ENCODE results near the gene CHMP5.
"Not testable (repeated sequence)": the region's sequence is repeated elsewhere in the genome, so short reads cannot be mapped to it uniquely, and the experiment has no call there.

Gene CHMP5

DNA sequence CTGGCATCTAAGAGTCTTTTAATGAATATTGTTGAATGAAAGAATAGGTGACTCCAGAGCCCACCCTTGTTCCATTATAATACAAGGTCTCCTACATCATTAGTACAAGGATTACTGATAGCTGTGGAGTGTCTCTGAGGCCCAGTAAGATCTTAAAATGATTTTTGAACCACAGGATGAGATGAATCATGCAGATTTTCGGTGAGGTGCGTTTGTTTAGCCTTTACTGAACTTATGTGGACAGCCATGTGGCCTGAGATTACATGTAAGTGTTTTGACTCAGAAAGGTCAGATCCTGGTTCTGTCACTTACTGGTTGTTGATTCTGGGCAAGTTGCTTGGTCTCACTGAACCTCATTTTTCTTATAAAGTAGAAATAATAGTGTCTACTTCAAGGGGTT, 47.1 kb downstream of the CHMP5 start:
- in situ Hi-C loops (cut with HindIII; ENCODE audit: low pct_ligation_motif_present, low sequenced_read_pairs): no loop called here
- TF ChIP-seq, protein P1, sequence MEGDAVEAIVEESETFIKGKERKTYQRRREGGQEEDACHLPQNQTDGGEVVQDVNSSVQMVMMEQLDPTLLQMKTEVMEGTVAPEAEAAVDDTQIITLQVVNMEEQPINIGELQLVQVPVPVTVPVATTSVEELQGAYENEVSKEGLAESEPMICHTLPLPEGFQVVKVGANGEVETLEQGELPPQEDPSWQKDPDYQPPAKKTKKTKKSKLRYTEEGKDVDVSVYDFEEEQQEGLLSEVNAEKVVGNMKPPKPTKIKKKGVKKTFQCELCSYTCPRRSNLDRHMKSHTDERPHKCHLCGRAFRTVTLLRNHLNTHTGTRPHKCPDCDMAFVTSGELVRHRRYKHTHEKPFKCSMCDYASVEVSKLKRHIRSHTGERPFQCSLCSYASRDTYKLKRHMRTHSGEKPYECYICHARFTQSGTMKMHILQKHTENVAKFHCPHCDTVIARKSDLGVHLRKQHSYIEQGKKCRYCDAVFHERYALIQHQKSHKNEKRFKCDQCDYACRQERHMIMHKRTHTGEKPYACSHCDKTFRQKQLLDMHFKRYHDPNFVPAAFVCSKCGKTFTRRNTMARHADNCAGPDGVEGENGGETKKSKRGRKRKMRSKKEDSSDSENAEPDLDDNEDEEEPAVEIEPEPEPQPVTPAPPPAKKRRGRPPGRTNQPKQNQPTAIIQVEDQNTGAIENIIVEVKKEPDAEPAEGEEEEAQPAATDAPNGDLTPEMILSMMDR (IDR thresholded peaks at IDR 0.05; ENCODE audit: low read depth, low read length, missing control alignments): no peak
- Histone ChIP-seq H3K4me3 (ENCODE audit: low read depth, low read length) (no peak overlapping the region), H3K27me3 (replicated peaks) (no peaks in the 10 kb centered on the region), H3K36me3 (replicated peaks) (peaks cover 70% of the 10 kb centered on the region), H3K27ac (no peak overlapping the region)
- peak; percentile 15 for DNase-seq

DNA sequence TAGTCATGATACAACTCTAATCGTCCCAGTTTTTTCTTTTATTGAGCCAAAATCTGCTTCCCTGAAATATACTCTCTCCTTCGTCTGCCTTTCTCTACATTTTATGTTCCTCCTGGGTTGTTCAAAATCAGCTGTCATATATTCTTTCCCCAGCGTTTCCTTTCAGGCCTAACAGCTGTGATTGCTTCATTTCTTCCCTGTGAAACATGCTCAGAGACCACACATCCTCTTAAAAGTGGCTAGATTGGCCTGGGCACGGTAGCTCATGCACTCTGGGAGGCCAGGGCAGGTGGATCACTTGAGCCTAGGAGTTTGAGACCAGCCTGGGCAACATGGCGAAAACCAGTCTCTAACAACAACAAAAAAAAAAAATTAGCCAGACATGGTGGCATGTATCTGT, 50.5 kb downstream of the CHMP5 start:
- TF ChIP-seq, protein P1 (IDR thresholded peaks at IDR 0.05; ENCODE audit: low read depth, low read length, missing control alignments): no peak
- in situ Hi-C loops (cut with HindIII; ENCODE audit: low pct_ligation_motif_present, low sequenced_read_pairs): no loop called here
- Histone ChIP-seq H3K4me3 (ENCODE audit: low read depth, low read length) (no peak overlapping the region), H3K27me3 (replicated peaks) (no peaks in the 10 kb centered on the region), H3K27ac (no peak overlapping the region), H3K36me3 (replicated peaks) (peaks cover 68% of the 10 kb centered on the region)
- DNase-seq: no peak

DNA sequence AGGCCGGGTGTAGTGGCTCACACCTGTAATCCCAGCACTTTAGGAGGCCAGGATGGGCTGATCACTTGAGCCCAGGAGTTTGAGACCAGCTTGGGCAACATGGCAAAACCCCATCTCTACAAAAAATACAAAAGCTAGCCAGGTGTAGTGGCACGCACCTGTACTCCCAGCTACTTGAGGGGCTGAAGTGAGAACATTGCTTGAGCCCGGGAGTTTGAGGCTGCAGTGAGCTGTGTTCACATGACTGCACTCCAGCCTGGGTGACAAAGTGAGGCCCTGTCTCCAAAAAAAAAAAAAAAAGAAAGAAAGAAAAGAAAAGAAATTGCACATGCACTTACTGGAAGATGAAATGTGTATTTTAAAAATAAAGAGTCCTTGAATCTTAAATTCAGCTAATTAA, 52.3 kb downstream of the CHMP5 start:
- H3K36me3 ChIP-seq (replicated peaks): peaks cover 57% of the 10 kb centered on the region
- H3K4me3 ChIP-seq (ENCODE audit: low read depth, low read length); H3K27me3 ChIP-seq (replicated peaks); in situ Hi-C loops (cut with HindIII; ENCODE audit: low pct_ligation_motif_present, low sequenced_read_pairs); DNase-seq; H3K27ac ChIP-seq: not testable (repeated sequence)

DNA sequence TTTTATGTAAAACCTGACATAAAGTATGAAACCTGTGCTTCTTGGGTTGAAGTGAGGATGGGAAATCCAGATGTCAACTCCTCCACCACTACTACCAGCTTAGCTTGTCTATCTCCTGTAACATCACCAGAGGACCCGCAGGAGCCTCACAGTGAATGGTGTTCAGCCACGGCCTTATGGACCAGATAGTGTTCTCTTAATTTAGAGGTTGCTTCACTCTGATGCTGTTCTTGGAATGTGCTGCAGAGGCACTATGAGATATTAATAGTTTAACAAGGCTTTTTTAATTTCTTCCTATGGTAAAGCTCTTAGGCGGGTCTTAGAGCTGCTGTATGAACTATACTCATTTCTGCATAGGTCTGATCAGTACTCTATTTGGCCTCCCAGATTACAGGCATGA, 53.4 kb downstream of the CHMP5 start:
- DNase-seq: no peak
- in situ Hi-C loops (cut with HindIII; ENCODE audit: low pct_ligation_motif_present, low sequenced_read_pairs): no loop called here
- no peaks in the 10 kb centered on the region for H3K27me3 ChIP-seq (replicated peaks)
- TF ChIP-seq, protein P1 (IDR thresholded peaks at IDR 0.05; ENCODE audit: low read depth, low read length, missing control alignments): no peak
- H3K27ac ChIP-seq: no peak overlapping the region
- peaks cover 57% of the 10 kb centered on the region for H3K36me3 ChIP-seq (replicated peaks)
- H3K4me3 ChIP-seq (ENCODE audit: low read depth, low read length): no peak overlapping the region

DNA sequence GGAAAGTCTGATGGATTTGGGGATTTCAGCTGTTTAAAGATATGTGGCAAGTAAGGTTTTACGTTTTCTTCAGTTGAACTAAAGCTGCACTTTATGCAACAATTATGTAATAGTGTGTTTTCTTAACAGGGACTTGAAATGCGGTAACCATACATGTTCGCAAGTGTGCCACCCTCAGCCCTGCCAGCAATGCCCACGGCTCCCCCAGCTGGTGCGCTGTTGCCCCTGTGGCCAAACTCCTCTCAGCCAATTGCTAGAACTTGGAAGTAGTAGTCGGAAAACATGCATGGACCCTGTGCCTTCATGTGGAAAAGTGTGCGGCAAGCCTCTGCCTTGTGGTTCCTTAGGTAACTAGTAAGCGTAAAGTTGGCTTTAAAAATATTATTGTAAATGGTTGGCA, 53.9 kb downstream of the CHMP5 start:
- TF ChIP-seq, protein P1 (IDR thresholded peaks at IDR 0.05; ENCODE audit: low read depth, low read length, missing control alignments): no peak
- Histone ChIP-seq H3K4me3 (ENCODE audit: low read depth, low read length) (no peak overlapping the region), H3K27me3 (replicated peaks) (no peaks in the 10 kb centered on the region), H3K27ac (no peak overlapping the region), H3K36me3 (replicated peaks) (peaks cover 53% of the 10 kb centered on the region)
- DNase-seq: no peak
- in situ Hi-C loops (cut with HindIII; ENCODE audit: low pct_ligation_motif_present, low sequenced_read_pairs): no loop called here

DNA sequence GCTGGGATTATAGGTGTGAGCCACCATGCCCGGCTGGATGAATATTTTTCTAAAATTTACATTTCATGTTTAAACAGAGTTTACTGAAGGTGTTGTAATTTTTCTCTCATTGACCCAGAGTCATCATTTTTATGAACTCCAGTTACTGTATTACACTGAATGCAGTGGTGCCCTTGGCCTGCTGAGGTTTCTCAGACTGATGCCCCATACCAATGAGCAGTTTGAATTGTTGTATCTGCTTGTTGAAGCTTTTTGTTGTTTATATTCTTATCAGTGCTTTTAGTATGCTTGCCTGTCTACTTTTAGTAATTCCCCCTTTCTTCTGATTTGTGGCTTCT, 55.4 kb downstream of the CHMP5 start:
- Histone ChIP-seq H3K4me3 (ENCODE audit: low read depth, low read length) (no peak overlapping the region), H3K36me3 (replicated peaks) (peaks cover 45% of the 10 kb centered on the region), H3K27me3 (replicated peaks) (no peaks in the 10 kb centered on the region), H3K27ac (peak overlapping the region; percentile 96)
- DNase-seq: no peak
- TF ChIP-seq, protein P1 (IDR thresholded peaks at IDR 0.05; ENCODE audit: low read depth, low read length, missing control alignments): no peak
- in situ Hi-C loops (cut with HindIII; ENCODE audit: low pct_ligation_motif_present, low sequenced_read_pairs): no loop called here

Measured in brain microvascular endothelial cell (primary cell).